Activated CD4-positive, alpha-beta T cell treated with anti-CD3 and anti-CD28 coated beads, Interleukin-2, amount 50 U/mL, for 48 hours (primary cell): ENCODE data around the gene CSF1R.

ENCODE experiments used
- DNase-seq, 2 experiments: peaks; one replicate each; pipeline ENCODE4 v3.0.0-alpha.2; 2020

Gene CSF1R

DNA sequence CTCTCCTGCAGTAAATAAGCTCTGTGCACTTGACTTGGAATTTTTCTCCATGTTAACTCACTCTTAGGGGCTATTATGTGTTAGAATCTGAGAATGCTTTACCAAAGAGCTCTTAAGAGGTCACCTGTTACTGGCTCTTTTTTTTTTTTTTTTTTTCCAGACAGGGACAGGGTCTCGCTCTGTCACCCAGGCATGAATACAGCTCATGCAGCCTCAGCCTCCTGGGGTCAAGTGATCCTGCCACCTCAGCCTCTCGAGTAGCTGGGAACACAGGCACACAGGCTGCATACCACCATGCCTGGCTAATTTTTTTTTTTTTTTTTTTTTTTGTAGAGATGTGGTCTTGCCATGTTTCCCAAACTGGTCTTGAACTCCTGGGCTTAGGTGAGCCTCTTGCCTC, 63.7 kb downstream of the CSF1R start:
- DNase-seq: no peak

- no peak for DNase-seq
Measured at GRCh38 chr5:150022158-150022531, 64.2 kb downstream of the CSF1R start.

DNA sequence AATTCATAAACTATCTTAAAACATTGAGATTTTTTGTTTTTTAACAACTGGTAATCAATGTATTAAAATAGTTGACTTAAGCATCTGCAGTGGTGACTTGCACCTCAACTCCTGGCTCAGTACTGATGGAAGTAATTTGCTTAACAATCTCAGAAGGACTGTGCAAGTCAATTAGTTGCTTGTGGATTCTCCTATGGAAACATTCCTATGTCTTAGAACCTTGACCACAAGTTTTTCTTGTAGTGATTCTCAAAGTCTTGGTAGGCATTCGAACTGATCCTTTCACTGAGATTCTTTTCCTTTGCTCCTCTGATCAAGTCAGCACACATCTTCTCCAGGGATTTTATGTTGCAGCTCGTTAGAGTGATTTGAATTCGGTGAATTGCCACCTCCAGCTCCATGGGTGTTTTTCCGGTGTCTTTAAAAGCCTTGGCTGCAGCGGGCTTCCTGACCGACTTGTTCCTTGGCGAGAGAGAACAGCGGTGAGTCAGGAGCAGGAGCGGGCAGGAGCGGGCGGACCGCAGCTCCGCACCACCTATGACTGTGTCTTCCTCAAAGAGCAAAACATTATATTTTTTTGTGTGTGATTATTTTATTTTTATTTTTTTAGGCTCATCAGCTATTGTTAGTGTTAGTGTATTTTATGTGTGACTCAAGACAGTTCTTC, 64.7 kb downstream of the CSF1R start:
- DNase-seq: no peak

DNA sequence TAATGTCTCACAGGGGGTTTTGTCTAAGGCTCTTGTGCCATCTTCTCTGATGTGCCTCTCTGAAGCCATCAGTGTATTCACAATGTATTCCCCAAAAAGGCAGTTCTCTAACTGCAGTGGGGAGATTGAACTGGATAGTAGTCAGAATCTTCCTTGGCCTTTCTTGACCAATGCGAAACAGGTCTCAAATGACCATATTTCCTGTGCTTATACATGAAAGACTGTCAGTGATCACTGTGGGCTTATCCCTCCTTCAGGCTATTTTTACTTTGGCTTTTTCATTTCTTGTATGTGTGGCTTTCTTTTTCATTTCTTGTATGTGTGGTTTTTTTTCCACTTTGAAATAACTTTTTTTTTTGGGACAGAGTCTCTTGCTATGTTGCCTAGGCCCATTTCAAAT, 66.1 kb downstream of the CSF1R start:
- DNase-seq: no peak

- DNase-seq: no peak
Measured at GRCh38 chr5:150017226-150018005, 68.9 kb downstream of the CSF1R start.

- no peak for DNase-seq
Measured at GRCh38 chr5:150016537-150016936, 69.8 kb downstream of the CSF1R start.

DNA sequence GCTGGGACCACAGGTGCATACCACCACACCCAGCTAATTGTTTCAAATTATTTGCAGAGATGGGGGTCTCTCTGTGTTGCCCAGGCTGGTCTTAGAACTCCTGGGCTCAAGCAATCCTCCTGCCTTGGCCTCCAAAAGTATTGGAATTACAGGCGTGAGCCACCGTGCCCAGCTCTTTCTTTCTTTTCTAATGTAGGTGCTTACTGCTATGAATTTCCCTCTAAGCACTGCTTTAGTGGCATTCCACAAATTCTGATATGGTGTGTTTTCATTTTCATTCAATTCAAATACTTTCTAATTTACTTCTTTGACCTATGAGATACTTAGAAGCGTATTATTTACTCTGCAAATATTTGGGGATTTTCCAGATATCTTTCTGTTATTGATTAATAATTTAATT, 70.9 kb downstream of the CSF1R start:
- DNase-seq: no peak

GRCh38 chr5:150014456-150014855, 71.9 kb downstream of the CSF1R start:
- peak in 1 of 2 experiments; percentile 7 for DNase-seq

DNA sequence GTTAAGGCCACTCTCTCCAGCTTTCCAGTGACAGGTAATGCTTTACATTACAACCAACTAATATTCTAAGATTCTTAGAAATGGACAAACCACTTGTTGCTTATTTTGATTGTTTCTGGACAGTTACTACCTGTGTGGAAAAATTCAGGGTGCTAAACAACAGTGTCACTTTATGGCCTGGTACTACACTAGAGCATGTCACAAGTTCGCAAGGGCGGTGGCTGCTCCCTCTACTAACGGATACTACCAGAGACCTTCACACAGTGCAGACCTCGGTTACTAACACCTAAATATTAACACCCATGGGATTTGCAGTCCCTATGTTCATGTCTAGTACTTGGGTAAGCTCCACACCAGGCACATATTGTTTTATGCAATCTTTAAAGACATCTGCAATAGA, 72.4 kb downstream of the CSF1R start:
- DNase-seq: no peak

DNA sequence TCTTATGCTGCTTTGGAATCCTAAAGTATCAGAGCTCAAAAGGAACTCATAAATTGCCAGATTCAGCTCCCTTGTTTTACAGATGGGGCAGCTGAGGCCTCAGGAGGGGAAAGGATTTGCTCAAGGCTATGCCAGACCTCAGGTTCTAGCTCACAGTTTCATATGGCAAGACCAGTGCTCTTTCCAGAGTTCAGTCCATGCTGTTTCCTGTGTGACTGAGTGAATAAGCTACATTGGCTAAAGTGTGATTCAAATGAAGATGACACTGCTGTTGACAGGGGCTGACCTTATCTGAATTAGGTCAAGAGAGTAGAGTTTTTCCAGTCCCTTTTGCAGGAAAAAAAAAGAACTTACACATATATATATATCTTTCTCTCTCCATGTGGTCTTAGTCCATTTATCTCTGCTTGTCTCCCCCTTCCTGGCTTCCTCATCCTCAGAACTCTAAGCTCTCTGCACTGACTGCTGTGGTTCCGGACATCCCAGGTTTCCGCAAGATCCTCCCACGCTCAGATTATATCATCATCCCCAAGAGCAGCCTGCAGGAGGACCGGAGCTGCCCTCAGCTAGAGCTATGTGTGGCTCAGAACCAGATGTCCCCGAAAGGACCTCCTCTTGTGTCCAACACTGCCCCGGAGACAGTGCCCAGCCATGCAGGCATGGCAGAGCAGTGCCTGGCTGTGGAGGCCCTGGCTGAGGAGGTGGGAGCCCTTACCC, 76.5 kb downstream of the CSF1R start:
- DNase-seq: no peak

- DNase-seq: no peak
Measured at GRCh38 chr5:150007050-150007449, 79.3 kb downstream of the CSF1R start.

GRCh38 chr5:150006318-150006717, 80.0 kb downstream of the CSF1R start:
- DNase-seq: no peak
